Colonic mucosa (tissue), 4 donors: ENCODE data around the gene TMPRSS12. TPM values are rescaled to one million over a fixed set of nuclear protein-coding genes. Genes with fewer than 3 reads are reported as not detected.
"Not testable (repeated sequence)": the region's sequence is repeated elsewhere in the genome, so short reads cannot be mapped to it uniquely, and the experiment has no call there.

Experiments
- DNase-seq: peaks from one replicate; pipeline ENCODE4 v3.0.0-alpha.2; 2020
- H3K27ac ChIP-seq: fragments of 200-600 bp; one replicate; pipeline ENCODE4 v1.8.0; 2021
- H3K27me3 ChIP-seq: fragments of 200-600 bp; one replicate; pipeline ENCODE4 v1.8.0; 2021
- H3K36me3 ChIP-seq: fragments of 200-600 bp; one replicate; pipeline ENCODE4 v1.8.0; 2021
- H3K4me1 ChIP-seq: fragments of 200-600 bp; one replicate; pipeline ENCODE4 v1.8.0; 2021; ENCODE audit warnings: mild to moderate bottlenecking
- H3K4me3 ChIP-seq: fragments of 200-600 bp; one replicate; pipeline ENCODE4 v1.8.0; 2021
- H3K9ac ChIP-seq, 2 donors: one replicate each; pipeline ENCODE4 v1.7.0; 2013; ENCODE audit warnings: control low read depth in 2 of 2, low read depth in 2 of 2, low read length in 2 of 2
- H3K9me3 ChIP-seq: fragments of 200-600 bp; one replicate; pipeline ENCODE4 v1.8.0; 2021
- intact Hi-C: fragments of 100-400 bp; cut with DNase I; formaldehyde crosslinking; loops from one replicate; pipeline ENCODE4 v1.14.1; 2022
- total RNA-seq, 2 donors: library from RNA; stranded (reverse); fragmentation: NEBNext Ultra II Directional in 1 of 2; extraction: Animal tissue kit (Norgen Biotek cat#: 25700) in 1 of 2; gene quantifications; one replicate each; pipeline ENCODE4 v1.2.1, GENCODE V29; 2021
- TF ChIP-seq, protein P1 (sequence below): fragments of 200-600 bp; IDR thresholded peaks from one replicate; pipeline ENCODE4 v1.8.0; 2022; ENCODE audit warnings: antibody characterized with exemption, mild to moderate bottlenecking
- donor health status: healthy.
- donor health status: DM: no; HTN: no; CAD: no.
- donor health status: DM: no; HTN: no; CAD: no.

The TMPRSS12 gene
- total RNA-seq, 2 donors from 2014 or later = not detected

DNA sequence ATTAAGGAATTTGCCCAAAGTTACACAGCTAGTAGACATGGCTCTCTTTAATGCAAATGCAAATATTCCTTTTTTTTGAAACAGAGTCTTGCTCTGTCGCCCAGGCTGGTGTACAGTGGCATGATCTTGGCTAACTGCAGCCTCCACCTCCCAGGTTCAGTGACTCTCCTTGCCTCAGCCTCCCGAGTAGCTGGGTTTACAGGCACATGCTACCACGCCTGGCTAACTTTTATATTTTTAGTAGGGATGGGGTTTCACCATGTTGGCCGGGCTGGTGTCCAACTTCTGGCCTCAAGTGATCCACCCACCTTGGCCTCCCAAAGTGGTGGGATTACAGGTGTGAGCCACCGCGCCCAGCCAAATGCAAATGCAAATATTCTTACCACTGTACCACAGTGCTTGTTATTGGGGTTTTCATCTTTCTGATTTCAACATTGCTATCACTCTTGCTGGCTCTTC lies 85.1 kb downstream of the TMPRSS12 start:
- Histone ChIP-seq H3K9me3 (no peaks in the 10 kb centered on the region), H3K9ac (peak overlapping the region in 1 of 2 donors; percentile 66), H3K27ac (peak overlapping the region; percentile 92), H3K4me3 (peak overlapping the region; percentile 56), H3K36me3 (no peaks in the 10 kb centered on the region), H3K27me3 (no peaks in the 10 kb centered on the region), H3K4me1 (peaks cover 12% of the 10 kb centered on the region)
- intact Hi-C loops = no loop called here
- DNase-seq = no peak
- TF ChIP-seq, protein P1, sequence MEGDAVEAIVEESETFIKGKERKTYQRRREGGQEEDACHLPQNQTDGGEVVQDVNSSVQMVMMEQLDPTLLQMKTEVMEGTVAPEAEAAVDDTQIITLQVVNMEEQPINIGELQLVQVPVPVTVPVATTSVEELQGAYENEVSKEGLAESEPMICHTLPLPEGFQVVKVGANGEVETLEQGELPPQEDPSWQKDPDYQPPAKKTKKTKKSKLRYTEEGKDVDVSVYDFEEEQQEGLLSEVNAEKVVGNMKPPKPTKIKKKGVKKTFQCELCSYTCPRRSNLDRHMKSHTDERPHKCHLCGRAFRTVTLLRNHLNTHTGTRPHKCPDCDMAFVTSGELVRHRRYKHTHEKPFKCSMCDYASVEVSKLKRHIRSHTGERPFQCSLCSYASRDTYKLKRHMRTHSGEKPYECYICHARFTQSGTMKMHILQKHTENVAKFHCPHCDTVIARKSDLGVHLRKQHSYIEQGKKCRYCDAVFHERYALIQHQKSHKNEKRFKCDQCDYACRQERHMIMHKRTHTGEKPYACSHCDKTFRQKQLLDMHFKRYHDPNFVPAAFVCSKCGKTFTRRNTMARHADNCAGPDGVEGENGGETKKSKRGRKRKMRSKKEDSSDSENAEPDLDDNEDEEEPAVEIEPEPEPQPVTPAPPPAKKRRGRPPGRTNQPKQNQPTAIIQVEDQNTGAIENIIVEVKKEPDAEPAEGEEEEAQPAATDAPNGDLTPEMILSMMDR = no peak

DNA sequence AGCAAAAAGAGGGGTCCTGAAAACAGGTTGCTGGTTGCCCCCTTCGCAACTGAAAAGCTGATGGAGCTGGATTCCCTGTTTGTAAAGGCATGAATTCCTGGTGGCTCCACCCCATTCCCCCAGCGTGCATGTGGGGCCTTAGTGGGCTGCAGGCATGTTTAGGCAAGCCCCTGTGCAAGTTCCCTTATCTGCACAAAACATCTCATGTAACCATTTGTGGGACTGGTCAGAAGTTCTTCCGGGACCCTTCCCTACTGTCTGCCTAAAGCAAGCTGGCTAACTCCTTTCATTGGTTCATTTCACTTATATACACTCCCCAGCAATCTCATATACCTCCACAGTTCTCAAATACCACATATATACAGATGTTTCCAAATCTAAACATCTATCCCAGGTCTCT lies 85.7 kb downstream of the TMPRSS12 start:
- Histone ChIP-seq H3K27me3 (no peaks in the 10 kb centered on the region), H3K9me3 (no peaks in the 10 kb centered on the region), H3K27ac (no peak overlapping the region), H3K36me3 (no peaks in the 10 kb centered on the region), H3K4me1 (peaks cover 14% of the 10 kb centered on the region), H3K9ac (peak overlapping the region in 1 of 2 donors; percentile 27), H3K4me3 (peak overlapping the region; percentile 56)
- intact Hi-C loops = no loop called here
- no peak for DNase-seq
- TF ChIP-seq, protein P1 = no peak

DNA sequence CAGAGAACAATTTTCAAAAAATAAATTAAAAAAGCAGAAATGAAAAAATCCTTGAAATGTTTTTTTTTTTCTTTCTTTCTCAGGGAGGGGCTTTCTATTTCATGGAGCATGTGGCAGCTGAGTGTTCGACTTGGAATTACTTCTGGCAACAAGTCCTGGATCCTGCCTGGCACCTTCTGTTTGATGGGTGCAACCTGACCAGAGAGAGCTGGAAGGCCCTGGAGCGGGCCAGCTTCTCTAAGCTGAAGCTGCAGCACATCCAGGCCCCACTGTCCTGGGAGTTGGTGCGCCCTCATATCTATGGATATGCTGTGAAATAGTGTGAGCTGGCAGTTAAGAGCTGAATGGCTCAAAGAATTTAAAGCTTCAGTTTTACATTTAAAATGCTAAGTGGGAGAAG lies 87.1 kb downstream of the TMPRSS12 start:
- intact Hi-C loops = no loop called here
- Histone ChIP-seq H3K36me3 (no peaks in the 10 kb centered on the region), H3K27me3 (no peaks in the 10 kb centered on the region), H3K4me1 (peaks cover 22% of the 10 kb centered on the region), H3K9me3 (no peaks in the 10 kb centered on the region), H3K27ac (no peak overlapping the region), H3K9ac (no peak overlapping the region), H3K4me3 (no peak overlapping the region)
- TF ChIP-seq, protein P1 = no peak
- DNase-seq = no peak

DNA sequence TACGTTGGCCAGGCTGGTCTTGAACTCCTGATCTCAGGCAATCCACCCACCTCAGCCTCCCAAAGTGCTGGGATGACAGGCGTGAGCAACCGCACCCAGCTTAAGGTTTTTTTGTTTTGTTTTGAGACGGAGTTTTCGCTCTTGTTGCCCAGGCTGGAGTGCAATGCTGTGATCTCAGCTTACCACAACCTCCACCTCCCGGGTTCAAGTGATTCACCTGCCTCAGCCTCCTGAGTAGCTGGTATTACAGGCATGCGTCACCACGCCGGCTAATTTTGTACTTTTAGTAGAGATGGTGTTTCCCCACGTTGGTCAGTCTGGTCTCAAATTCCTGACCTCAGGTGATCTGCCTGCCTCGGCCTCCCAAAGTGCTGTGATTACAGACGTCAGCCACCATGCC lies 87.8 kb downstream of the TMPRSS12 start:
- H3K27ac ChIP-seq, H3K9ac ChIP-seq, intact Hi-C loops, DNase-seq, H3K4me3 ChIP-seq, H3K9me3 ChIP-seq, H3K27me3 ChIP-seq, H3K36me3 ChIP-seq: not testable (repeated sequence)
- H3K4me1 ChIP-seq = peaks cover 22% of the 10 kb centered on the region

DNA sequence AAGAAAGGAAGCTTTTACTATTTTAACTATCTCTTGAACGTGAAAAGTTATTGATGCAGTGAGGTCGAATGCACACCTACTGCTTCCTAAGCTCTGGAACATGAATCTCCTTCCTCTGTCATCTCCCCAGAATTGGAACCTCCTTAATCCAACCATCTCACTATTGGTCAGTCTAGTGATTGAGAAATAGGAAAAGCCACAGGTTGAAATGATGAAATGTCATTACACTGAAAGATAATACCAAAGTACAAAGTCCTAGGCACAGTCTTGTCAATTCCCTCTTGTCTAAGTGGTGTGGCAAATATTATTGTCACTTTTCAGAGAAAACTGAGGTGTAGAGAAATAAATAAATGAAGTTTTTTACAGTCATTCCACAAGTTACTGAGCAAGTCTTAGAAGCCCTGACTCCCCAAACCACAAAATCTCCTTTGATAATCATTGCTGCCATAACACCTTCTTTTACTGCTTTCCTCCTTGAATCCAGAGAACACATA lies 90.1 kb downstream of the TMPRSS12 start:
- Histone ChIP-seq H3K4me3 (no peak overlapping the region), H3K9ac (peak overlapping the region in 1 of 2 donors; percentile 48), H3K36me3 (no peaks in the 10 kb centered on the region), H3K4me1 (peaks cover 18% of the 10 kb centered on the region), H3K9me3 (no peaks in the 10 kb centered on the region), H3K27me3 (no peaks in the 10 kb centered on the region), H3K27ac (peak overlapping the region; percentile 61)
- no peak for DNase-seq
- intact Hi-C loops = no loop called here
- TF ChIP-seq, protein P1 = no peak

DNA sequence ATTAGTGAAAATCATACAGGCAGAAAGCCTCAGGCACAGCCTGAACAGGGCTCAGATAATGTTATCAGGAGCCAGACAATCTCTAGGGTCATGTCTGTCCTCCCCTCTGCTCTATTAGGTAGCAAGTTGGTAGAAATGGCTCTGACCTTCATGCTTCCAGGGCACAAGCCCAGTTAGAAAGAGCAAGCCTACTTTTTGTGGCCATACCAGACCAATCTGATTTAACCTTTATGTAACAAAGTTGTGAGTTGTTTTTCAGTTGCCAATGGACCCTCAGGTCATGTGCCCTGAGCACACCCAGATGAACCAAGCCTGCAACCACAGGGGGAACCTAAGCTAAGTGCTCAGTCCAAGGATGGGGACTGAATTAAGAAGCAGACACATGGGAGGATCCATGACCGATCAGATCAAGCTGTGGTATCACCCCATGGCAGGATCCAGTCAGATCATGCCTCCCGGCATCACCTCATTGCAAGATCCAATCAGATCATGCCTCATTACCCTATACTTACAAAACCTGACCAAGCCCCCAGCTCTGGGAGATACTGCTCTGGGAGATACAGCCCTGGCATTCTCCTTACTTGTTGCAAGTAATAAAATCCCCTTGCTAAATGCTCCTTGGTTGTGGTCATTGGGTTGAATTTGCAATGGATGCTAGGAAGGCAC lies 90.9 kb downstream of the TMPRSS12 start:
- no peak overlapping the region for H3K4me3 ChIP-seq
- peak overlapping the region; percentile 61 for H3K27ac ChIP-seq
- peaks cover 15% of the 10 kb centered on the region for H3K4me1 ChIP-seq
- TF ChIP-seq, protein P1 = no peak
- H3K9me3 ChIP-seq = no peaks in the 10 kb centered on the region
- H3K9ac ChIP-seq = peak overlapping the region in 1 of 2 donors; percentile 48
- no peaks in the 10 kb centered on the region for H3K36me3 ChIP-seq
- intact Hi-C loops = no loop called here
- H3K27me3 ChIP-seq = no peaks in the 10 kb centered on the region
- no peak for DNase-seq
